Thyroid gland (tissue), 4 donors: Measurements from ENCODE around the gene RBPMS2.

Source experiments
- POLR2A ChIP-seq, 2 donors: fragments of 450-650 bp; IDR thresholded peaks; one replicate each; pipeline ENCODE4 v1.6.1; 2017; ENCODE audit warnings: antibody characterized with exemption in 2 of 2, mild to moderate bottlenecking in 2 of 2, moderate library complexity in 1 of 2
- TF ChIP-seq, protein P1 (sequence below), 6 experiments: fragments of 200-600 bp in 3 of 6; fragments of 450-650 bp in 3 of 6; sonication (generic) in 3 of 6; IDR thresholded peaks; one replicate each; pipeline ENCODE4 v1.5.1; 2016 to 2019; ENCODE audit warnings: antibody characterized with exemption in 6 of 6, mild to moderate bottlenecking in 2 of 6, inconsistent platforms in 1 of 6, moderate library complexity in 1 of 6

GRCh38 chr15:64713592-64713991, 61.8 kb downstream of the RBPMS2 start:
- TF ChIP-seq, protein P1, sequence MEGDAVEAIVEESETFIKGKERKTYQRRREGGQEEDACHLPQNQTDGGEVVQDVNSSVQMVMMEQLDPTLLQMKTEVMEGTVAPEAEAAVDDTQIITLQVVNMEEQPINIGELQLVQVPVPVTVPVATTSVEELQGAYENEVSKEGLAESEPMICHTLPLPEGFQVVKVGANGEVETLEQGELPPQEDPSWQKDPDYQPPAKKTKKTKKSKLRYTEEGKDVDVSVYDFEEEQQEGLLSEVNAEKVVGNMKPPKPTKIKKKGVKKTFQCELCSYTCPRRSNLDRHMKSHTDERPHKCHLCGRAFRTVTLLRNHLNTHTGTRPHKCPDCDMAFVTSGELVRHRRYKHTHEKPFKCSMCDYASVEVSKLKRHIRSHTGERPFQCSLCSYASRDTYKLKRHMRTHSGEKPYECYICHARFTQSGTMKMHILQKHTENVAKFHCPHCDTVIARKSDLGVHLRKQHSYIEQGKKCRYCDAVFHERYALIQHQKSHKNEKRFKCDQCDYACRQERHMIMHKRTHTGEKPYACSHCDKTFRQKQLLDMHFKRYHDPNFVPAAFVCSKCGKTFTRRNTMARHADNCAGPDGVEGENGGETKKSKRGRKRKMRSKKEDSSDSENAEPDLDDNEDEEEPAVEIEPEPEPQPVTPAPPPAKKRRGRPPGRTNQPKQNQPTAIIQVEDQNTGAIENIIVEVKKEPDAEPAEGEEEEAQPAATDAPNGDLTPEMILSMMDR (IDR thresholded peaks at IDR 0.05): no peak
- no peak for TF ChIP-seq POLR2A (IDR thresholded peaks at IDR 0.05)
